SK-N-SH treated with all-trans-retinoic acid at 6 μM for 48 hours (cell line): Measurements from ENCODE around the gene C12orf57.

Experiments used
- ATAC-seq: fragments of 200-7000 bp; cut with Tn5 transposase; 3 replicates; pipeline ENCODE4 v1.9.1; 2020; ENCODE audit warnings: mild to moderate bottlenecking, moderate library complexity
- BACH2 ChIP-seq: fragments of 250-450 bp; sonication (Bioruptor Pico); IDR thresholded peaks from 2 replicates; pipeline ENCODE4 v1.9.0; 2021; ENCODE audit warnings: mild to moderate bottlenecking, borderline replicate concordance
- CSDC2 ChIP-seq: fragments of 250-450 bp; sonication (Bioruptor Pico); IDR thresholded peaks from 2 replicates; pipeline ENCODE4 v1.5.0; 2020; ENCODE audit warnings: mild to moderate bottlenecking, moderate library complexity
- ESRRG ChIP-seq: fragments of 250-450 bp; sonication (Bioruptor Pico); IDR thresholded peaks from 2 replicates; pipeline ENCODE4 v1.6.1; 2021; ENCODE audit warnings: mild to moderate bottlenecking
- GLIS3 ChIP-seq: fragments of 250-450 bp; sonication (Bioruptor Pico); IDR thresholded peaks from 2 replicates; pipeline ENCODE4 v1.5.0; 2020; ENCODE audit warnings: mild to moderate bottlenecking, moderate library complexity
- ISL1 ChIP-seq: fragments of 250-450 bp; sonication (Bioruptor Pico); IDR thresholded peaks from 2 replicates; pipeline ENCODE4 v2.1.2; 2022; ENCODE audit warnings: mild to moderate bottlenecking, moderate library complexity
- OSR1 ChIP-seq: fragments of 250-450 bp; sonication (Bioruptor Pico); IDR thresholded peaks from 2 replicates; pipeline ENCODE4 v1.8.0; 2022; ENCODE audit warnings: moderate library complexity, mild to moderate bottlenecking, inconsistent platforms
- PPARA ChIP-seq: fragments of 250-450 bp; sonication (Bioruptor Pico); IDR thresholded peaks from 2 replicates; pipeline ENCODE4 v1.5.0; 2020; ENCODE audit warnings: mild to moderate bottlenecking, borderline replicate concordance
- RARB ChIP-seq: fragments of 250-450 bp; sonication (Bioruptor Pico); IDR thresholded peaks from 2 replicates; pipeline ENCODE4 v1.8.0; 2021; ENCODE audit warnings: mild to moderate bottlenecking, moderate library complexity
- SNAI2 ChIP-seq: fragments of 250-450 bp; sonication (Bioruptor Pico); IDR thresholded peaks from 2 replicates; pipeline ENCODE4 v1.5.0; 2020; ENCODE audit warnings: mild to moderate bottlenecking, moderate library complexity
- TOX ChIP-seq: fragments of 250-450 bp; sonication (Bioruptor Pico); IDR thresholded peaks from 2 replicates; pipeline ENCODE4 v1.8.0; 2021; ENCODE audit warnings: mild to moderate bottlenecking, moderate library complexity, borderline replicate concordance
- ZC3H10 ChIP-seq: fragments of 250-450 bp; sonication (Bioruptor Pico); IDR thresholded peaks from 2 replicates; pipeline ENCODE4 v1.5.1; 2021; ENCODE audit warnings: mild to moderate bottlenecking, moderate library complexity
- ZFP3 ChIP-seq: fragments of 250-450 bp; sonication (Bioruptor Pico); IDR thresholded peaks from 2 replicates; pipeline ENCODE4 v1.5.0; 2020; ENCODE audit warnings: mild to moderate bottlenecking, moderate library complexity
- ZFP30 ChIP-seq: fragments of 450-650 bp; formaldehyde crosslinking; IDR thresholded peaks from 2 replicates; pipeline ENCODE4 v1.5.0; 2022; ENCODE audit warnings: mild to moderate bottlenecking, moderate library complexity
- ZNF70 ChIP-seq: fragments of 450-650 bp; formaldehyde crosslinking; IDR thresholded peaks from 2 replicates; pipeline ENCODE4 v1.5.0; 2020; ENCODE audit warnings: mild to moderate bottlenecking, moderate library complexity
- ZNF8 ChIP-seq: fragments of 450-650 bp; formaldehyde crosslinking; IDR thresholded peaks from 2 replicates; pipeline ENCODE4 v1.5.0; 2020; ENCODE audit warnings: mild to moderate bottlenecking, moderate library complexity
- TF ChIP-seq, protein P1 (sequence below): fragments of 250-450 bp; sonication (Bioruptor Pico); IDR thresholded peaks from 2 replicates; pipeline ENCODE4 v1.5.1; 2020; ENCODE audit warnings: low read depth, mild to moderate bottlenecking, moderate library complexity
- TF ChIP-seq, protein P2 (sequence below): fragments of 250-450 bp; sonication (Bioruptor Pico); IDR thresholded peaks from 2 replicates; pipeline ENCODE4 v1.8.0; 2020; ENCODE audit warnings: mild to moderate bottlenecking, moderate library complexity, borderline replicate concordance
- TF ChIP-seq, protein P3 (sequence below): fragments of 250-450 bp; sonication (Bioruptor Pico); IDR thresholded peaks from 2 replicates; pipeline ENCODE4 v1.5.1; 2021; ENCODE audit warnings: mild to moderate bottlenecking, moderate library complexity
- TF ChIP-seq, protein P4 (sequence below): fragments of 250-450 bp; sonication (Bioruptor Pico); IDR thresholded peaks from 2 replicates; pipeline ENCODE4 v1.5.0; 2020; ENCODE audit warnings: mild to moderate bottlenecking, moderate library complexity
- TF ChIP-seq, protein P5 (sequence below): fragments of 250-450 bp; sonication (Bioruptor Pico); IDR thresholded peaks from 2 replicates; pipeline ENCODE4 v1.8.0; 2021; ENCODE audit warnings: low read depth, mild to moderate bottlenecking, moderate library complexity, borderline replicate concordance

Gene C12orf57

DNA sequence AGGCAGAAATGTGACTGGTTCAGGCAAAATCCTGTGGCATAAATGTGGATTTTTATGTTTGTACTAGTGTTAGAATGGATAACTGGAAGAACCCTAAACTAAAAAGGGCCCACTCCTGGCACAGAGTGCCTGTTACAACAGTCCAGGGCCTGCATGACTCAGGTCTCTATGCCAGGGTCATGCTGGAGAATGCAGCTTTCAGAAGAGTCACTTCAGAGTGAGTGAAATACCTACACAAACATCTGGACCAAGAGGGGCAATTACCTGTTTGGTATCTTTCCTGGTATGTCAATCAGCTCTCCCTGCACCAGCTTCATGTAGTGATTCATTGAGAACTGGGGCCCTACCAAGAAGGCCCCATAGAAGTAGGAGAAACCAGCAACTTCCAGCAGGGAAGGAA, 36.9 kb downstream of the C12orf57 start (continued):
- no peak for TF ChIP-seq BACH2 (CRISPR knock-in tag)
- no peak for TF ChIP-seq GLIS3 (CRISPR knock-in tag)
- TF ChIP-seq ZFP3 (CRISPR knock-in tag), result no peak
- TF ChIP-seq, protein P1, sequence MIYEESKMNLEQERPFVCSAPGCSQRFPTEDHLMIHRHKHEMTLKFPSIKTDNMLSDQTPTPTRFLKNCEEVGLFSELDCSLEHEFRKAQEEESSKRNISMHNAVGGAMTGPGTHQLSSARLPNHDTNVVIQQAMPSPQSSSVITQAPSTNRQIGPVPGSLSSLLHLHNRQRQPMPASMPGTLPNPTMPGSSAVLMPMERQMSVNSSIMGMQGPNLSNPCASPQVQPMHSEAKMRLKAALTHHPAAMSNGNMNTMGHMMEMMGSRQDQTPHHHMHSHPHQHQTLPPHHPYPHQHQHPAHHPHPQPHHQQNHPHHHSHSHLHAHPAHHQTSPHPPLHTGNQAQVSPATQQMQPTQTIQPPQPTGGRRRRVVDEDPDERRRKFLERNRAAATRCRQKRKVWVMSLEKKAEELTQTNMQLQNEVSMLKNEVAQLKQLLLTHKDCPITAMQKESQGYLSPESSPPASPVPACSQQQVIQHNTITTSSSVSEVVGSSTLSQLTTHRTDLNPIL (CRISPR knock-in tag), result no peak

DNA sequence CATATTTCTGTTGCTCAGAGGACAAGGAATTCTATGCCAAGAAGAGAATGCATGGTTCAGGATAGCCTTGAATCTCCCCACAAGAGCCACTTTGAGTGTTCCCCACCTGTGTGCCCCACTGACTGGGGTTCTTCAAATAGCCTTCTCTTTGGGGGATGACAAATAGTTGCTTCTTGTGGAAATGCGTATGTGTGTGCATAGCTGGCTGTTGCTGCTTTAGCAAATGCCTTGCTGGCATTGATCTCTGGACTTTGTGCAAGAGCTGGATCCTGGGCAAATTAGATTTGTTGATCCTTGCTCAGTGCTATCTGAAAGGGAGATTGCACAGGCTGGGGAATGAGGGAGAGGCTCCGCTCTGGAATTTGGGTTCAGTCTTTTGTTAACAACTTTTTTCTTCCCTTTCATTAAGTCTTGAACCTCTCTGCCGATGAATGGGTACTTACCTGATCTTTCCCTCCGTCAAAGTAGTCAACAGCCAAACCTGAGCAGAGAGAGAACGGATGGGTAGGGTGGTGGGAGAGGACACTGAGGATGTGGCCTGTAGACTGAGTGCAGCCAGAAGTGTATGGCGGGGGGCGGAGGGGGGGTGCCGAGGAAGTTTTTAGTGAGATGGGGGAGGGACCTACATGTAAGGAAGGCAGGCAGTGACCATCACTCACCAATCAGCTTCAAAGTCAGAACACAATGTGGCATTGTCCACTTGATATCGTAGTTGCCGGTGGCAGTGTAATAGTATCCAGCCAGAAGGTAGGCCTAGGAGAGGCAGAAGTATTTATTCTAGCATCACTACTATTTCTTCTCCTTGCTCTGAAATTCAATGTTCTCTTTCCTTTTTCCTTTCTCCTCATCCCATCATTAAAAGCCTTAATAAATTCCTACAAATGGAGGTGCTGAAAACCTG, 37.6 kb downstream of the C12orf57 start:
- no peak for ATAC-seq
- TF ChIP-seq ESRRG (CRISPR knock-in tag) (no peak), ZNF70 (CRISPR knock-in tag) (no peak)
- TF ChIP-seq, all 23 proteins: peak for 0

DNA sequence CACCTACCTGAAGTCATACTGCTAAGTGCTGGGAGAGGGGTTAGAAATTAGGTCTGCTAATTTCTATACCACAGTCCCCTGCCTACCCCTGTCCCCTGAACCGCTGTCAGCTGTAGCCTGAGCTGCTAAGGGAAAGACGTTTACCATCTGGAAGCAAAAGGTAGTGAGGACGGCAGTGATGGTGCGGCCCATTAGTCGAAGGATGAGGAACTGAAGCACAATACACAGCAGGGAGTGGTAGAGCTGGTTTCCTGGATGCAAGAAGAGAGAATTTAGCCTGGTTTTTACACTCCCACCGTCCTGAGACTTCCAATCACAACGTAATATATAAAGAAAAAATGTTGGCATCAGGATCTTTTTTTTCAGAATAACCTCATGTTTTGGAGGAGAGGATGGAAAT, 38.7 kb downstream of the C12orf57 start:
- TF ChIP-seq, protein P2, sequence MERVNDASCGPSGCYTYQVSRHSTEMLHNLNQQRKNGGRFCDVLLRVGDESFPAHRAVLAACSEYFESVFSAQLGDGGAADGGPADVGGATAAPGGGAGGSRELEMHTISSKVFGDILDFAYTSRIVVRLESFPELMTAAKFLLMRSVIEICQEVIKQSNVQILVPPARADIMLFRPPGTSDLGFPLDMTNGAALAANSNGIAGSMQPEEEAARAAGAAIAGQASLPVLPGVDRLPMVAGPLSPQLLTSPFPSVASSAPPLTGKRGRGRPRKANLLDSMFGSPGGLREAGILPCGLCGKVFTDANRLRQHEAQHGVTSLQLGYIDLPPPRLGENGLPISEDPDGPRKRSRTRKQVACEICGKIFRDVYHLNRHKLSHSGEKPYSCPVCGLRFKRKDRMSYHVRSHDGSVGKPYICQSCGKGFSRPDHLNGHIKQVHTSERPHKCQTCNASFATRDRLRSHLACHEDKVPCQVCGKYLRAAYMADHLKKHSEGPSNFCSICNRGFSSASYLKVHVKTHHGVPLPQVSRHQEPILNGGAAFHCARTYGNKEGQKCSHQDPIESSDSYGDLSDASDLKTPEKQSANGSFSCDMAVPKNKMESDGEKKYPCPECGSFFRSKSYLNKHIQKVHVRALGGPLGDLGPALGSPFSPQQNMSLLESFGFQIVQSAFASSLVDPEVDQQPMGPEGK (CRISPR knock-in tag), result no peak
- no peak for ATAC-seq

DNA sequence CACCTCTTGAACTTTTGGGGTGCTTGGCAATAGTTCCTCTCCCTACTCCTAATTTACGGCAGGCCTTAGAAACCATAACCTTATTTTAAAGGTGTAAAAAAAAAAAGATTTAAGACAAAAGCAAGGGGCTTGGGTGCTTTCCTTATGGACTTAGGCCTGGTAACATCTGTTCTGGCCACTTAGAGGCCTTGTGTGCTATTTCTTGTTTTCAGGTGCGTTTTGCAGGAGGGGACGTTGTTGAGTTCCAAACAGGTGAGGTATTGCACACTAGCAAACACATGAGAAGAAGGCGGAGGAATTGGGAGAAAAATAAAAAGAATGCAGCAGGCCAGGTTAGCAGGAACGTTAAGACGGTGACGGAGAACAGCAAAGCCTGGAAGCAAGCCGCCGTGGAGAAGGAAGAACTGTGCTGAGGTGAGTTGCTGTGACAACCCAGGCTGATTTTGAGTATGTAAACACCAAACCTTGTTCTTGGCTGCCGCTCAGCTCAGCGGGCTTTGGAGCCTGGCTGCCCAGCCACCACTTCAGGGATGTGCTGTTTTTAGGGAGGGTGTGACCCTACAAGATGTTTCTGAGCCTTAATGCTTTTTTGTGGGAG, 44.2 kb downstream of the C12orf57 start:
- ATAC-seq, result no peak
- TF ChIP-seq ZNF8 (CRISPR knock-in tag) (no peak), GLIS3 (CRISPR knock-in tag) (no peak), ZC3H10 (no peak), ZNF70 (CRISPR knock-in tag) (no peak), ESRRG (CRISPR knock-in tag) (no peak), ZFP3 (CRISPR knock-in tag) (no peak), PPARA (no peak), BACH2 (CRISPR knock-in tag) (no peak), CSDC2 (CRISPR knock-in tag) (no peak), OSR1 (CRISPR knock-in tag) (no peak), TOX (CRISPR knock-in tag) (no peak), SNAI2 (no peak), RARB (CRISPR knock-in tag) (no peak), ISL1 (CRISPR knock-in tag) (no peak), ZFP30 (CRISPR knock-in tag) (no peak)
- TF ChIP-seq, protein P3, sequence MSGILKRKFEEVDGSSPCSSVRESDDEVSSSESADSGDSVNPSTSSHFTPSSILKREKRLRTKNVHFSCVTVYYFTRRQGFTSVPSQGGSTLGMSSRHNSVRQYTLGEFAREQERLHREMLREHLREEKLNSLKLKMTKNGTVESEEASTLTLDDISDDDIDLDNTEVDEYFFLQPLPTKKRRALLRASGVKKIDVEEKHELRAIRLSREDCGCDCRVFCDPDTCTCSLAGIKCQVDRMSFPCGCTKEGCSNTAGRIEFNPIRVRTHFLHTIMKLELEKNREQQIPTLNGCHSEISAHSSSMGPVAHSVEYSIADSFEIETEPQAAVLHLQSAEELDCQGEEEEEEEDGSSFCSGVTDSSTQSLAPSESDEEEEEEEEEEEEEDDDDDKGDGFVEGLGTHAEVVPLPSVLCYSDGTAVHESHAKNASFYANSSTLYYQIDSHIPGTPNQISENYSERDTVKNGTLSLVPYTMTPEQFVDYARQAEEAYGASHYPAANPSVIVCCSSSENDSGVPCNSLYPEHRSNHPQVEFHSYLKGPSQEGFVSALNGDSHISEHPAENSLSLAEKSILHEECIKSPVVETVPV (CRISPR knock-in tag), result no peak
- TF ChIP-seq, protein P4, sequence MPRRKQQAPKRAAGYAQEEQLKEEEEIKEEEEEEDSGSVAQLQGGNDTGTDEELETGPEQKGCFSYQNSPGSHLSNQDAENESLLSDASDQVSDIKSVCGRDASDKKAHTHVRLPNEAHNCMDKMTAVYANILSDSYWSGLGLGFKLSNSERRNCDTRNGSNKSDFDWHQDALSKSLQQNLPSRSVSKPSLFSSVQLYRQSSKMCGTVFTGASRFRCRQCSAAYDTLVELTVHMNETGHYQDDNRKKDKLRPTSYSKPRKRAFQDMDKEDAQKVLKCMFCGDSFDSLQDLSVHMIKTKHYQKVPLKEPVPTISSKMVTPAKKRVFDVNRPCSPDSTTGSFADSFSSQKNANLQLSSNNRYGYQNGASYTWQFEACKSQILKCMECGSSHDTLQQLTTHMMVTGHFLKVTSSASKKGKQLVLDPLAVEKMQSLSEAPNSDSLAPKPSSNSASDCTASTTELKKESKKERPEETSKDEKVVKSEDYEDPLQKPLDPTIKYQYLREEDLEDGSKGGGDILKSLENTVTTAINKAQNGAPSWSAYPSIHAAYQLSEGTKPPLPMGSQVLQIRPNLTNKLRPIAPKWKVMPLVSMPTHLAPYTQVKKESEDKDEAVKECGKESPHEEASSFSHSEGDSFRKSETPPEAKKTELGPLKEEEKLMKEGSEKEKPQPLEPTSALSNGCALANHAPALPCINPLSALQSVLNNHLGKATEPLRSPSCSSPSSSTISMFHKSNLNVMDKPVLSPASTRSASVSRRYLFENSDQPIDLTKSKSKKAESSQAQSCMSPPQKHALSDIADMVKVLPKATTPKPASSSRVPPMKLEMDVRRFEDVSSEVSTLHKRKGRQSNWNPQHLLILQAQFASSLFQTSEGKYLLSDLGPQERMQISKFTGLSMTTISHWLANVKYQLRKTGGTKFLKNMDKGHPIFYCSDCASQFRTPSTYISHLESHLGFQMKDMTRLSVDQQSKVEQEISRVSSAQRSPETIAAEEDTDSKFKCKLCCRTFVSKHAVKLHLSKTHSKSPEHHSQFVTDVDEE (CRISPR knock-in tag), result no peak
- TF ChIP-seq, protein P5, sequence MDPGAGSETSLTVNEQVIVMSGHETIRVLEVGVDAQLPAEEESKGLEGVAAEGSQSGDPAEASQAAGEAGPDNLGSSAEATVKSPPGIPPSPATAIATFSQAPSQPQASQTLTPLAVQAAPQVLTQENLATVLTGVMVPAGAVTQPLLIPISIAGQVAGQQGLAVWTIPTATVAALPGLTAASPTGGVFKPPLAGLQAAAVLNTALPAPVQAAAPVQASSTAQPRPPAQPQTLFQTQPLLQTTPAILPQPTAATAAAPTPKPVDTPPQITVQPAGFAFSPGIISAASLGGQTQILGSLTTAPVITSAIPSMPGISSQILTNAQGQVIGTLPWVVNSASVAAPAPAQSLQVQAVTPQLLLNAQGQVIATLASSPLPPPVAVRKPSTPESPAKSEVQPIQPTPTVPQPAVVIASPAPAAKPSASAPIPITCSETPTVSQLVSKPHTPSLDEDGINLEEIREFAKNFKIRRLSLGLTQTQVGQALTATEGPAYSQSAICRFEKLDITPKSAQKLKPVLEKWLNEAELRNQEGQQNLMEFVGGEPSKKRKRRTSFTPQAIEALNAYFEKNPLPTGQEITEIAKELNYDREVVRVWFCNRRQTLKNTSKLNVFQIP (CRISPR knock-in tag), result no peak
- TF ChIP-seq, protein P1 (CRISPR knock-in tag), result no peak
- TF ChIP-seq, protein P2 (CRISPR knock-in tag), result no peak
- TF ChIP-seq, all 23 proteins: peak for 0
